Osteocyte (in vitro differentiated cells): ENCODE measurements around the gene CLIP3. TPM values are rescaled to one million over a fixed set of nuclear protein-coding genes. Genes with fewer than 3 reads are reported as not detected.

Source experiments
- DNase-seq: peaks from one replicate; pipeline ENCODE4 v3.0.0; 2021; ENCODE audit warnings: mixed read lengths; ENCODE audit not compliant: unreplicated experiment; ENCODE audit errors: extremely low spot score
- H3K27ac Mint-ChIP-seq: one replicate; pipeline ENCODE4 v1.8.0; 2021; ENCODE audit warnings: mild to moderate bottlenecking, mixed read lengths; ENCODE audit not compliant: unreplicated experiment
- H3K27me3 Mint-ChIP-seq: one replicate; pipeline ENCODE4 v1.8.0; 2021; ENCODE audit warnings: mixed read lengths; ENCODE audit not compliant: unreplicated experiment
- H3K36me3 Mint-ChIP-seq: one replicate; pipeline ENCODE4 v1.8.0; 2021; ENCODE audit warnings: mixed read lengths; ENCODE audit not compliant: unreplicated experiment
- H3K4me1 Mint-ChIP-seq: one replicate; pipeline ENCODE4 v1.8.0; 2021; ENCODE audit warnings: mixed read lengths; ENCODE audit not compliant: unreplicated experiment
- H3K4me3 Mint-ChIP-seq: one replicate; pipeline ENCODE4 v1.8.0; 2021; ENCODE audit warnings: mild to moderate bottlenecking, moderate library complexity, mixed read lengths; ENCODE audit not compliant: unreplicated experiment
- H3K9me3 Mint-ChIP-seq: one replicate; pipeline ENCODE4 v1.8.0; 2021; ENCODE audit warnings: mixed read lengths; ENCODE audit not compliant: unreplicated experiment
- CTCF ChIP-seq: fragments of 200-600 bp; sonication (generic); IDR thresholded peaks from 2 replicates; pipeline ENCODE4 v1.5.0; 2021; ENCODE audit warnings: antibody characterized with exemption, mild to moderate bottlenecking, moderate library complexity
- total RNA-seq: library from RNA; stranded (reverse); gene quantifications from 2 replicates; pipeline ENCODE4 v1.2.1, GENCODE V29; 2021

Gene CLIP3
- total RNA-seq, 1 donor from 2014 or later = 72.8 TPM

DNA sequence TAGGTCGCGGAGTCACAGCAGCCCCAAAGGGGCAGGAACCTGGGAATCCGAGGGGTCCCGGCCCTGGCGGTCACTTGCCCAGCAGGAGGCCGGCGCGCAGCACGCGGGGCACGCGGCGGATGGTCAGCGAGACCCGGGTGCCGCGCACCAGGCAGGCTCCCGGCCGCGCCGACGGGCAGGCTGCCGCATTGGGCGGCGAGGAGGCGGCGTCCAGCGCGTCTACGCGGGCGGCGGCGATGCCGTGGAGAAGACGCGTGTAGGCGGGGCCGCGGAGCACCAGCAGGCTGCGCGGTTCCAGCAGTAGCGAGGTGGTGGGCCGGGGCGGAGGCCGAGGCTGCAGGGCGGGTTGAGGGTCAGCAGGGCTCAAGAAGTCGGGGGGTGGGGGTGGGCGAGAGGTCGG lies 23.5 kb downstream of the CLIP3 start:
- H3K27ac Mint-ChIP-seq = peak overlapping the region; percentile 29
- DNase-seq = peak; percentile 85
- H3K36me3 Mint-ChIP-seq = no peaks in the 10 kb centered on the region
- no peaks in the 10 kb centered on the region for H3K27me3 Mint-ChIP-seq
- peaks cover 22% of the 10 kb centered on the region for H3K4me1 Mint-ChIP-seq
- no peak for TF ChIP-seq CTCF
- H3K9me3 Mint-ChIP-seq = no peaks in the 10 kb centered on the region
- peak overlapping the region; percentile 66 for H3K4me3 Mint-ChIP-seq

- Mint-ChIP-seq H3K9me3 (no peaks in the 10 kb centered on the region), H3K4me3 (peak within 1 kb of the TSS; percentile 66), H3K4me1 (peaks cover 16% of the 10 kb centered on the region), H3K36me3 (no peaks in the 10 kb centered on the region), H3K27me3 (no peaks in the 10 kb centered on the region), H3K27ac (peak within 1 kb of the TSS; percentile 29)
- no peak for DNase-seq
- no peak for TF ChIP-seq CTCF
Measured at GRCh38 chr19:36008336-36008978, 24.2 kb downstream of the CLIP3 start, which contains the start of gene SYNE4. SYNE4 (minus strand) TSS chr19:36008813; CDS start chr19:36008681, 132 bp downstream.

- DNase-seq = no peak
- Mint-ChIP-seq H3K36me3 (no peaks in the 10 kb centered on the region), H3K27ac (no peak overlapping the region), H3K27me3 (no peaks in the 10 kb centered on the region), H3K4me1 (peaks cover 10% of the 10 kb centered on the region), H3K4me3 (no peak overlapping the region), H3K9me3 (no peaks in the 10 kb centered on the region)
- TF ChIP-seq CTCF = no peak
Measured at GRCh38 chr19:36006955-36007354, 25.7 kb downstream of the CLIP3 start.

DNA sequence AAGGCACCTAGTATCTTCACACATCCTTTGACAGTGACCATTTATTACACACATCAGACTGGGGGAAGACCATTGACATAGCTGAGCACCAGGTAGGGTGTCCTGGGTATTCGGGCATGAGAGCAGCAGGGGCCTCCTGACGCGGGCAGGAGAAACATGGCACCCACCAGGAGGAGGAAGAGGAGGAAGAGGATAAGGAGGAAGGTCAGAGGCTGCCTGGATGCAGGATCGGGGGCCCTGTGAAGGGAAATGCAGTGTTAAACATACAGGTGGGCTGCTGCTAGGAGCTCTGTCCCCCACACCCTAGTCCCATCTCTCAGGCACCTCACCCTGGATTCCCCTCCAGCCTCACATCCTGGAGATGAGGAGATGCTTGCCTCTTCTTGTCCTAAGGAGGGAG lies 29.4 kb downstream of the CLIP3 start:
- no peak for TF ChIP-seq CTCF
- Mint-ChIP-seq H3K4me3 (no peak overlapping the region), H3K9me3 (no peaks in the 10 kb centered on the region), H3K27me3 (no peaks in the 10 kb centered on the region), H3K36me3 (peaks cover 5% of the 10 kb centered on the region), H3K27ac (no peak overlapping the region), H3K4me1 (no peaks in the 10 kb centered on the region)
- no peak for DNase-seq

DNA sequence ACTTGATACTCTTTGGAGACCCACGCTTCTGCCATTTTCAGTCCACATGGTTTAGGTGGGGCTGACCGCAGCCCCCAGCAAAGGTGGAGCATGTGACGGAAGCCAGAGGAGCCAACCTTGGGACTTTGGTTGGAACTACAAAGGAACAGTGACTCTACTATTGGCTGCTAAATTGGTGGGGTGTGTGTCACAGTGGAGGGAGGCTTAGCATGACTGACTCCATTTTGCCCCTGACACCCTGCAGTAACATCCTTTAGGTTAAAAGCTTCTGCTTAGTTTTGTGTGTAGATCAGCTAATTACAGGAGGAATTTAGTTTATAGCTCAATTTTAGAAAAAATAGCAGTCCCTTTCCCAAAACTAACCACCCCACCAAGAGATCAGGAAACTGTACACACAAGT lies 31.1 kb downstream of the CLIP3 start:
- no peaks in the 10 kb centered on the region for H3K27me3 Mint-ChIP-seq
- H3K9me3 Mint-ChIP-seq = no peaks in the 10 kb centered on the region
- H3K4me3 Mint-ChIP-seq = no peak overlapping the region
- no peak for TF ChIP-seq CTCF
- H3K27ac Mint-ChIP-seq = no peak overlapping the region
- peaks cover 2% of the 10 kb centered on the region for H3K4me1 Mint-ChIP-seq
- no peak for DNase-seq
- peaks cover 8% of the 10 kb centered on the region for H3K36me3 Mint-ChIP-seq
